HepG2 (cell line): ENCODE measurements around the gene TMEM53.

ENCODE experiments used
- ELF4 ChIP-seq: sonication (generic); formaldehyde crosslinking; IDR thresholded peaks from 2 replicates; pipeline ENCODE4 v1.5.0; 2020; ENCODE audit warnings: missing genetic modification reagents, mild to moderate bottlenecking, moderate library complexity, borderline replicate concordance
- SRY ChIP-seq: sonication (generic); formaldehyde crosslinking; IDR thresholded peaks from 2 replicates; pipeline ENCODE4 v1.8.0; 2022; ENCODE audit warnings: mild to moderate bottlenecking, missing genetic modification reagents
- TF ChIP-seq, protein P1 (sequence below): IDR thresholded peaks from 2 replicates; pipeline ENCODE4 v1.6.1; 2016

DNA sequence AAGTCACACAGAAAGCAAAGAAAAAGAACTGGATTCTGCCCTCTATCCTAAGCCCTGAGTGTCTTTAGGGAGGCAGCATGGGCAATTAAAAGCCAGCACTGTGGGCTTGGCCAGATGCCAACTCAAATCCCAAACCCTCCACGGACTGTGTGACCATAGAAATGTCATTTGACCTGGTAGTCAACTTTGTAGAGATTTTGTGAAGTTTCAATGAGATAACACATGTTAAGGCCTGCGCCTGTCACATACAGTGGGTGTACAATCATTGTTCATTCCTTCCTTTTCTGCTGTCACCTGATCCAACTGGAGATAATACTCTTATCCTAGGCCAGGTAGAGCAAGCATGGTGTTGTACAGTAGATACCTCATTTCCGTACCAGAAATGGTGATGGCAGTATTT lies 54.2 kb downstream of the TMEM53 start:
- TF ChIP-seq SRY (CRISPR knock-in tag), result no peak
- TF ChIP-seq, protein P1, sequence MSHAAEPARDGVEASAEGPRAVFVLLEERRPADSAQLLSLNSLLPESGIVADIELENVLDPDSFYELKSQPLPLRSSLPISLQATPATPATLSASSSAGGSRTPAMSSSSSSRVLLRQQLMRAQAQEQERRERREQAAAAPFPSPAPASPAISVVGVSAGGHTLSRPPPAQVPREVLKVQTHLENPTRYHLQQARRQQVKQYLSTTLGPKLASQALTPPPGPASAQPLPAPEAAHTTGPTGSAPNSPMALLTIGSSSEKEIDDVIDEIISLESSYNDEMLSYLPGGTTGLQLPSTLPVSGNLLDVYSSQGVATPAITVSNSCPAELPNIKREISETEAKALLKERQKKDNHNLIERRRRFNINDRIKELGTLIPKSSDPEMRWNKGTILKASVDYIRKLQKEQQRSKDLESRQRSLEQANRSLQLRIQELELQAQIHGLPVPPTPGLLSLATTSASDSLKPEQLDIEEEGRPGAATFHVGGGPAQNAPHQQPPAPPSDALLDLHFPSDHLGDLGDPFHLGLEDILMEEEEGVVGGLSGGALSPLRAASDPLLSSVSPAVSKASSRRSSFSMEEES (CRISPR knock-in tag), result no peak
- no peak for TF ChIP-seq ELF4 (CRISPR knock-in tag)
